ENCODE measurements around the gene ARHGAP12. TPM values are rescaled to one million over a fixed set of nuclear protein-coding genes. Genes with fewer than 3 reads are reported as not detected.

ARHGAP12 gene
- total and polyA plus RNA-seq, 5 experiments from 2014 or later, result 9.9 to 35.0 (median 11.3) TPM

- peaks cover 0 to under 1% (median 0%) of the 10 kb centered on the region in 9 donors for H3K9me3 Mint-ChIP-seq
- POLR2A ChIA-PET, result no interaction called here
- peaks cover 0 to 2% (median 0%) of the 10 kb centered on the region in 3 donors for H3K36me3 Mint-ChIP-seq
- peaks cover 13 to 28% (median 22%) of the 10 kb centered on the region in 4 donors for H3K4me1 Mint-ChIP-seq
- no peaks in the 10 kb centered on the region for H3K27me3 Mint-ChIP-seq
- peak overlapping the region in 6 of 10 donors; percentile 7 to 69 (median 34) for H3K4me3 Mint-ChIP-seq
- ATAC-seq, result peak in 1 of 2 donors; percentile 80
- H3K27ac Mint-ChIP-seq, result peak overlapping the region in 4 of 10 donors; percentile 6 to 27 (median 24)
- DNase-seq, result peak in 1 of 10 donors; percentile 22
Observed at GRCh38 chr10:31961277-31962074, 32.8 kb upstream of the ARHGAP12 start.

- no peak for ATAC-seq
Observed at GRCh38 chr10:31959461-31960173, 31.0 kb upstream of the ARHGAP12 start.

GRCh38 chr10:31958856-31959255 is 30.2 kb upstream of the ARHGAP12 start:
- DNase-seq (no peak), ATAC-seq (no peak)
- Mint-ChIP-seq H3K27me3 (no peaks in the 10 kb centered on the region), H3K27ac (no peak overlapping the region), H3K9me3 (peaks cover 0 to 24% (median 12%) of the 10 kb centered on the region in 9 donors), H3K36me3 (peaks cover 2 to 17% (median 16%) of the 10 kb centered on the region in 3 donors), H3K4me1 (peaks cover 13 to 28% (median 22%) of the 10 kb centered on the region in 4 donors), H3K4me3 (no peak overlapping the region)
- POLR2A ChIA-PET, result no interaction called here

More at GRCh38 chr10:31959461-31960173, 31.0 kb upstream of the ARHGAP12 start:
- no peak overlapping the region for H3K4me3 Mint-ChIP-seq
- no peak for DNase-seq
- H3K4me1 Mint-ChIP-seq, result peaks cover 13 to 28% (median 22%) of the 10 kb centered on the region in 4 donors
- peaks cover 2 to 11% (median 9%) of the 10 kb centered on the region in 3 donors for H3K36me3 Mint-ChIP-seq
- POLR2A ChIA-PET, result no interaction called here
- no peak overlapping the region for H3K27ac Mint-ChIP-seq
- H3K27me3 Mint-ChIP-seq, result no peaks in the 10 kb centered on the region
- peaks cover 0 to 16% (median 4%) of the 10 kb centered on the region in 9 donors for H3K9me3 Mint-ChIP-seq

- POLR2A ChIA-PET, result no interaction called here
- Mint-ChIP-seq H3K4me1 (peaks cover 4 to 13% (median 10%) of the 10 kb centered on the region in 4 donors), H3K4me3 (no peak overlapping the region), H3K36me3 (peaks cover 2 to 20% (median 16%) of the 10 kb centered on the region in 3 donors), H3K27me3 (no peaks in the 10 kb centered on the region), H3K27ac (peak overlapping the region in 1 of 10 donors; percentile 71), H3K9me3 (peaks cover 0 to 27% (median 16%) of the 10 kb centered on the region in 9 donors)
- ATAC-seq (no peak), DNase-seq (no peak)
Observed at GRCh38 chr10:31956200-31956946, 27.7 kb upstream of the ARHGAP12 start.

DNA sequence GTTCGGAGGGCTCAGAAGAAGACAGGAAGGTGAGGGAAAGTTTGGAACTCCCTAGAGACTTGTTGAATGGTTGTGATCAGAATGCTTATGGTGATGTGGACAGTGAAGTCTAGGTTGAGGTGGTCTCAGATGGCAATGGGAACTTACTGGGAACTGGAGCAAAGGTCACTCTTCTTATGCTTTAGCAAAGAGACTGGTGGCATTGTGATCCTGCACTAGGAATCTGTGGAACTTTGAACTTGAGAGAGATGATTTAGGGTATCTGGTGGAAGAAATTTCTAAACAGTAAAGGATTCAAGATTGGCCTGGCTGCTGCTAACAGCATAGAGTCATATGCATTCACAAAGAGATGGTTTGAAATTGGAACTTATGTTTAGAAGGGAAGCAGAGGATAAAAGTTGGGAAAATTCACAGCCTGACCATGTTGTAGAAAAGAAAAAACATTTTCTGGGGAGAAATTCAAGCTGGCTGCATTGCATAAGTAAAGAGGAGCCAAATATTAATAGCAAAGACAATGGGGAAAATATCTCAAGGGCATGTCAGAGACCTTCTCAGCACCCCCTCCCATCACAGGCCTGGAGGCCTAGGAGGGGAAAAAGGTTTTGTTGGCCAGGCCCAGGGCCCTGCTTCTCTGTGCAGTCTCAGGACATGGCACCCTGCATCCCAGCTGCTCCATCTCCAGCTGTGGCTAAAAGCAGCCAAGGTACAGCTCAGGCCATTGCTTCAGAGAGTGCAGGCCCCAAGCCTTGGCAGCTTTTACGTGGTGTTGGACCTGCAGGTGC is 26.0 kb upstream of the ARHGAP12 start:
- Mint-ChIP-seq H3K27ac (no peak overlapping the region), H3K4me3 (no peak overlapping the region), H3K27me3 (no peaks in the 10 kb centered on the region), H3K4me1 (peaks cover 1 to 10% (median 5%) of the 10 kb centered on the region in 4 donors), H3K9me3 (peaks cover 2 to 40% (median 20%) of the 10 kb centered on the region in 9 donors), H3K36me3 (peaks cover 0 to 27% (median 24%) of the 10 kb centered on the region in 3 donors)
- POLR2A ChIA-PET, result no interaction called here
- ATAC-seq, result no peak
- no peak for DNase-seq

- H3K4me1 Mint-ChIP-seq, result peaks cover 1 to 10% (median 5%) of the 10 kb centered on the region in 4 donors
- no peaks in the 10 kb centered on the region for H3K27me3 Mint-ChIP-seq
- peaks cover 2 to 40% (median 20%) of the 10 kb centered on the region in 9 donors for H3K9me3 Mint-ChIP-seq
- no peak overlapping the region for H3K27ac Mint-ChIP-seq
- H3K4me3 Mint-ChIP-seq, result no peak overlapping the region
- POLR2A ChIA-PET, result interaction anchor here (0.6 kb wide), 1 partner anchor 59 kb away, joined by 4 read pairs; no protein-coding TSS in a partner anchor
- DNase-seq, result no peak
- ATAC-seq, result no peak
- peaks cover 0 to 27% (median 24%) of the 10 kb centered on the region in 3 donors for H3K36me3 Mint-ChIP-seq
Observed at GRCh38 chr10:31953480-31953879, 24.8 kb upstream of the ARHGAP12 start.

DNA sequence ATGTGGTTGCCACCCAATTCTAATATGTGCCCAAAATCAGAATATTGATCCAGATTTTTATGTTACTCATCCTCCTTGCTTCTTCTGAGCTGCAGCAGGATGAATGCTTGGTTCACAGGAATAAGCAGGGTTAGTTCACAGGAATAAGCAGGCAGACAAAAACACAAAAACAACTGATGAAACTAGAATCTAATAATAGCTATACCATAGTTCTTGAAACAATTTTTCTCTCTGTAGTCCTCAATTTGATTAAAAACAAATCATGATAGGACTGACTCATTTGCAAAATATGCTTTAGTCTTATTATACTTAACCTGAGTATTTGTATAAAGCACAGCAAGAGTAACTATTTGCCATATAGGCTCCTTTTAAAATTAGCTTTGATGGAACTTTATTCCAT is 24.4 kb upstream of the ARHGAP12 start:
- POLR2A ChIA-PET, result interaction anchor here (0.6 kb wide), 1 partner anchor 60 kb away, joined by 4 read pairs; no protein-coding TSS in a partner anchor

DNA sequence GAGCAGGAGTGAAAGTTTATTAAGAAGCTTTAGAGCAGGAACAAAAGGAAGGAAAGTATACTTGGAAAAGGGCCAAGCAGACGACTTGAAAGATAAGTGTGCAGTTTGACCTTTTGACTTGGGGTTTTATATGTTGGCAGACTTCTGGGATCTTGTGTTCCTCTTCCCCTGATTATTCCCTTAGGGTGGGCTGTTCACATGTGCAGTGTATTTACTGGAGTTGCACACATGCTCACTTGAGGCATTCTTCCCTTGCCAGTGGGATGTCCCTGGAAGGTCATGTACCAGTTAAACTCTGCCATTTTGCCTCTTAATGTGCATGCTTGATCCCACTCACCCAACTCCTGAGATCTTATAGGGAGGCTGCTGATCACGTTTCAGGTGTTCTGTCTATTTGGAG is 23.4 kb upstream of the ARHGAP12 start:
- H3K27ac Mint-ChIP-seq, result no peak overlapping the region
- peaks cover 0 to 27% (median 24%) of the 10 kb centered on the region in 3 donors for H3K36me3 Mint-ChIP-seq
- peaks cover 2 to 40% (median 20%) of the 10 kb centered on the region in 9 donors for H3K9me3 Mint-ChIP-seq
- H3K4me1 Mint-ChIP-seq, result peaks cover 1 to 10% (median 6%) of the 10 kb centered on the region in 4 donors
- H3K4me3 Mint-ChIP-seq, result no peak overlapping the region
- DNase-seq (no peak), ATAC-seq (no peak)
- POLR2A ChIA-PET, result interaction anchor here (0.6 kb wide), 1 partner anchor 112 kb away, joined by 3 read pairs; no protein-coding TSS in a partner anchor
- H3K27me3 Mint-ChIP-seq, result no peaks in the 10 kb centered on the region

More for the DNA sequence above, 24.4 kb upstream of the ARHGAP12 start:
- Mint-ChIP-seq H3K9me3 (peaks cover 2 to 40% (median 20%) of the 10 kb centered on the region in 9 donors), H3K36me3 (peaks cover 0 to 27% (median 24%) of the 10 kb centered on the region in 3 donors), H3K27me3 (no peaks in the 10 kb centered on the region), H3K4me3 (no peak overlapping the region), H3K4me1 (peaks cover 1 to 10% (median 5%) of the 10 kb centered on the region in 4 donors), H3K27ac (no peak overlapping the region)
- ATAC-seq (no peak), DNase-seq (no peak)

- Mint-ChIP-seq H3K27ac (no peak overlapping the region), H3K9me3 (peaks cover 0 to 20% (median 12%) of the 10 kb centered on the region in 9 donors)
- ATAC-seq, result no peak
Observed at GRCh38 chr10:31949266-31949665, 20.6 kb upstream of the ARHGAP12 start.

GRCh38 chr10:31948021-31948420 is 19.4 kb upstream of the ARHGAP12 start:
- H3K36me3 Mint-ChIP-seq, result peaks cover 0 to 8% (median 8%) of the 10 kb centered on the region in 3 donors
- H3K27me3 Mint-ChIP-seq, result no peaks in the 10 kb centered on the region
- H3K4me3 Mint-ChIP-seq, result no peak overlapping the region
- H3K27ac Mint-ChIP-seq, result no peak overlapping the region
- DNase-seq (no peak), ATAC-seq (no peak)
- peaks cover 0 to 13% (median 7%) of the 10 kb centered on the region in 9 donors for H3K9me3 Mint-ChIP-seq
- POLR2A ChIA-PET, result no interaction called here
- H3K4me1 Mint-ChIP-seq, result peaks cover 1 to 13% (median 10%) of the 10 kb centered on the region in 4 donors

More at GRCh38 chr10:31949266-31949665, 20.6 kb upstream of the ARHGAP12 start:
- DNase-seq, result no peak
- POLR2A ChIA-PET, result no interaction called here
- peaks cover 0 to 15% (median 9%) of the 10 kb centered on the region in 3 donors for H3K36me3 Mint-ChIP-seq
- no peak overlapping the region for H3K4me3 Mint-ChIP-seq
- no peaks in the 10 kb centered on the region for H3K27me3 Mint-ChIP-seq
- H3K4me1 Mint-ChIP-seq, result peaks cover 1 to 13% (median 10%) of the 10 kb centered on the region in 4 donors

DNA sequence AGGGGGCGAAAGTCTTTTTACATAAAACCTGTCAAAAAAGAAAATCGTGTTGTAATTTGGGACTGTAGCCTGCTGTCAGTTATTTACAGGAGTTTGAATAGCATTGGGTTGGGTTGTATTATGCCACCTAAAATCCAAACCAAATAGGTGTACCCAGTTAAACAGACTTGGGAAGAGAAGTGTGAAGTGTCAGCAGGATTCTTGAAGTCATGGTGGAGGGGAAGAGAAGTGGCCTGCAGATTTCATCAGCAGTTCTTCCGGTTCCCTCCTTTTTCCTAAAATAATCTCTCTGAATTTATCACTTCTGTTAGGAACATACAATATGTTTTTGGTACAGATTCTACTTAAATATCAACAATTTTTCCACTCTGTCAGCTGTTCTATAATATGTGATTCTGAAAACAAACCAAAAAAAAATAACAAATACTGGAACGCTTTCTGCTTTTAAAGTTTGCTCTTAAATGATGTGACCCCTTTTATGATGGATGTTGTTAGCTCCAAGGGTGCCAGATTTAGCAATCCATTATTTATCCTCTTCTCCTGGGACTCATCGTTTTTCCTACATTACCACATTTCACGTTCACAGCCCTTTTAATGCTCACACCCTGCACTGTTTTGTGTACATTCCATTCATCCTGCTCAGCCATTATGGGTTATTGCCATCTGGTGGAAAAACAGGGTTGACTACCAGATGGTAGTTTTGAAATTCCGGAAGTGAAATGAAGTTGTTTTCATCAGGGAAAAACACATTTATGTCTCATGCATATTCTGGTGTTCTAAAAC is 18.7 kb upstream of the ARHGAP12 start:
- Mint-ChIP-seq H3K4me3 (no peak overlapping the region), H3K27me3 (no peaks in the 10 kb centered on the region), H3K36me3 (peaks cover 0 to 8% (median 8%) of the 10 kb centered on the region in 3 donors), H3K9me3 (peaks cover 0 to 13% (median 7%) of the 10 kb centered on the region in 9 donors), H3K4me1 (peaks cover 1 to 13% (median 8%) of the 10 kb centered on the region in 4 donors), H3K27ac (no peak overlapping the region)
- ATAC-seq, result no peak
- POLR2A ChIA-PET, result no interaction called here
- DNase-seq, result no peak

Measured in naive thymus-derived CD8-positive, alpha-beta T cell (primary cell).